ENCODE measurements around the gene TCF7L1. TPM values are rescaled to one million over a fixed set of nuclear protein-coding genes. Genes with fewer than 3 reads are reported as not detected.

Gene TCF7L1
- total RNA-seq, 1 donor from 2014 or later = 30.8 TPM

GRCh38 chr2:85347599-85347998 is 214.4 kb downstream of the TCF7L1 start:
- H3K4me2 ChIP-seq (ENCODE audit: low read length) = no peak overlapping the region
- Mint-ChIP-seq H3K9me3 (ENCODE audit: unreplicated experiment) (no peaks in the 10 kb centered on the region), H3K4me3 (ENCODE audit: unreplicated experiment) (no peak overlapping the region), H3K36me3 (ENCODE audit: low read depth, unreplicated experiment) (peaks cover 33% of the 10 kb centered on the region), H3K27me3 (ENCODE audit: low read depth, unreplicated experiment) (no peaks in the 10 kb centered on the region), H3K27ac (ENCODE audit: unreplicated experiment) (no peak overlapping the region), H3K4me1 (ENCODE audit: low read depth, unreplicated experiment) (no peaks in the 10 kb centered on the region)
- FAIRE-seq (no peak), DNase-seq (ENCODE audit: low read depth) (no peak)
- H3K27ac ChIP-seq (ENCODE audit: low read depth, low read length) = no peak overlapping the region
- H4K20me1 ChIP-seq (ENCODE audit: insufficient read depth, low read length) = peaks cover 15% of the 10 kb centered on the region
- H3K9me3 ChIP-seq (ENCODE audit: insufficient read depth, low read depth, low read length) = no peaks in the 10 kb centered on the region
- peaks cover 19% of the 10 kb centered on the region for H3K36me3 ChIP-seq (ENCODE audit: insufficient read depth, low read length)
- no peaks in the 10 kb centered on the region for H3K27me3 ChIP-seq (ENCODE audit: insufficient read depth, low read length)
- H2AFZ ChIP-seq (ENCODE audit: low read depth, low read length) = no peak overlapping the region
- no peaks in the 10 kb centered on the region for H3K4me1 ChIP-seq (ENCODE audit: insufficient read depth, low read length)
- H3K9ac ChIP-seq (ENCODE audit: low read length) = no peak overlapping the region
- TF ChIP-seq, protein P1, sequence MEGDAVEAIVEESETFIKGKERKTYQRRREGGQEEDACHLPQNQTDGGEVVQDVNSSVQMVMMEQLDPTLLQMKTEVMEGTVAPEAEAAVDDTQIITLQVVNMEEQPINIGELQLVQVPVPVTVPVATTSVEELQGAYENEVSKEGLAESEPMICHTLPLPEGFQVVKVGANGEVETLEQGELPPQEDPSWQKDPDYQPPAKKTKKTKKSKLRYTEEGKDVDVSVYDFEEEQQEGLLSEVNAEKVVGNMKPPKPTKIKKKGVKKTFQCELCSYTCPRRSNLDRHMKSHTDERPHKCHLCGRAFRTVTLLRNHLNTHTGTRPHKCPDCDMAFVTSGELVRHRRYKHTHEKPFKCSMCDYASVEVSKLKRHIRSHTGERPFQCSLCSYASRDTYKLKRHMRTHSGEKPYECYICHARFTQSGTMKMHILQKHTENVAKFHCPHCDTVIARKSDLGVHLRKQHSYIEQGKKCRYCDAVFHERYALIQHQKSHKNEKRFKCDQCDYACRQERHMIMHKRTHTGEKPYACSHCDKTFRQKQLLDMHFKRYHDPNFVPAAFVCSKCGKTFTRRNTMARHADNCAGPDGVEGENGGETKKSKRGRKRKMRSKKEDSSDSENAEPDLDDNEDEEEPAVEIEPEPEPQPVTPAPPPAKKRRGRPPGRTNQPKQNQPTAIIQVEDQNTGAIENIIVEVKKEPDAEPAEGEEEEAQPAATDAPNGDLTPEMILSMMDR (IDR thresholded peaks at IDR 0.05; ENCODE audit: insufficient read depth, low read depth, low read length) = no peak
- H3K79me2 ChIP-seq (ENCODE audit: insufficient read depth, low read length) = peaks cover 2% of the 10 kb centered on the region
- H3K4me3 ChIP-seq (ENCODE audit: insufficient read depth, low read depth, low read length) = no peak overlapping the region

- no peaks in the 10 kb centered on the region for H3K27me3 ChIP-seq (ENCODE audit: insufficient read depth, low read length)
- Mint-ChIP-seq H3K36me3 (ENCODE audit: low read depth, unreplicated experiment) (peaks cover 21% of the 10 kb centered on the region), H3K4me1 (ENCODE audit: low read depth, unreplicated experiment) (peaks cover 11% of the 10 kb centered on the region), H3K4me3 (ENCODE audit: unreplicated experiment) (peak overlapping the region; percentile 99), H3K27ac (ENCODE audit: unreplicated experiment) (peak overlapping the region; percentile 77), H3K9me3 (ENCODE audit: unreplicated experiment) (no peaks in the 10 kb centered on the region), H3K27me3 (ENCODE audit: low read depth, unreplicated experiment) (no peaks in the 10 kb centered on the region)
- peak overlapping the region; percentile 98 for H3K4me2 ChIP-seq (ENCODE audit: low read length)
- peaks cover 37% of the 10 kb centered on the region for H3K79me2 ChIP-seq (ENCODE audit: insufficient read depth, low read length)
- H3K4me3 ChIP-seq (ENCODE audit: insufficient read depth, low read depth, low read length) = peak overlapping the region; percentile 97
- H3K27ac ChIP-seq (ENCODE audit: low read depth, low read length) = peak overlapping the region; percentile 49
- H3K36me3 ChIP-seq (ENCODE audit: insufficient read depth, low read length) = peaks cover 9% of the 10 kb centered on the region
- TF ChIP-seq, protein P1 (IDR thresholded peaks at IDR 0.05; ENCODE audit: insufficient read depth, low read depth, low read length) = no peak
- no peaks in the 10 kb centered on the region for H3K9me3 ChIP-seq (ENCODE audit: insufficient read depth, low read depth, low read length)
- peak overlapping the region; percentile 97 for H3K9ac ChIP-seq (ENCODE audit: low read length)
- H2AFZ ChIP-seq (ENCODE audit: low read depth, low read length) = peak overlapping the region; percentile 69
- FAIRE-seq (no peak), DNase-seq (ENCODE audit: low read depth) (peak; percentile 7)
- peaks cover 16% of the 10 kb centered on the region for H4K20me1 ChIP-seq (ENCODE audit: insufficient read depth, low read length)
- H3K4me1 ChIP-seq (ENCODE audit: insufficient read depth, low read length) = peaks cover 9% of the 10 kb centered on the region
Observed at GRCh38 chr2:85353876-85354285, 220.7 kb downstream of the TCF7L1 start.

GRCh38 chr2:85354286-85355072 is 221.3 kb downstream of the TCF7L1 start, which contains the start of the genes ELMOD3 and RETSAT:
TSS of gene ELMOD3 (plus strand) at chr2:85354769. CDS start at chr2:85357199, 2,430 bp downstream.
TSS of gene RETSAT (minus strand) at chr2:85354528. CDS start at chr2:85354507, 21 bp downstream.
- peaks cover 9% of the 10 kb centered on the region for H3K4me1 ChIP-seq (ENCODE audit: insufficient read depth, low read length)
- H3K4me3 ChIP-seq (ENCODE audit: insufficient read depth, low read depth, low read length) = peak within 1 kb of the TSS; percentile 97
- no peaks in the 10 kb centered on the region for H3K9me3 Mint-ChIP-seq (ENCODE audit: unreplicated experiment)
- no peaks in the 10 kb centered on the region for H3K27me3 ChIP-seq (ENCODE audit: insufficient read depth, low read length)
- H4K20me1 ChIP-seq (ENCODE audit: insufficient read depth, low read length) = peaks cover 16% of the 10 kb centered on the region
- H3K9me3 ChIP-seq (ENCODE audit: insufficient read depth, low read depth, low read length) = no peaks in the 10 kb centered on the region
- peak within 1 kb of the TSS; percentile 99 for H3K4me3 Mint-ChIP-seq (ENCODE audit: unreplicated experiment)
- H3K36me3 ChIP-seq (ENCODE audit: insufficient read depth, low read length) = peaks cover 7% of the 10 kb centered on the region
- peaks cover 21% of the 10 kb centered on the region for H3K36me3 Mint-ChIP-seq (ENCODE audit: low read depth, unreplicated experiment)
- peak within 1 kb of the TSS; percentile 97 for H3K9ac ChIP-seq (ENCODE audit: low read length)
- H3K27ac Mint-ChIP-seq (ENCODE audit: unreplicated experiment) = peak within 1 kb of the TSS; percentile 95
- H3K27ac ChIP-seq (ENCODE audit: low read depth, low read length) = peak within 1 kb of the TSS; percentile 72
- TF ChIP-seq, protein P1 (IDR thresholded peaks at IDR 0.05; ENCODE audit: insufficient read depth, low read depth, low read length) = no peak
- no peak for TF ChIP-seq EZH2 (IDR thresholded peaks at IDR 0.05; ENCODE audit: insufficient read depth, low read length)
- H3K27me3 Mint-ChIP-seq (ENCODE audit: low read depth, unreplicated experiment) = no peaks in the 10 kb centered on the region
- peak within 1 kb of the TSS; percentile 98 for H3K4me2 ChIP-seq (ENCODE audit: low read length)
- peak within 1 kb of the TSS; percentile 99 for H2AFZ ChIP-seq (ENCODE audit: low read depth, low read length)
- FAIRE-seq (peak; percentile 34), DNase-seq (ENCODE audit: low read depth) (peak; percentile 99)
- peaks cover 11% of the 10 kb centered on the region for H3K4me1 Mint-ChIP-seq (ENCODE audit: low read depth, unreplicated experiment)
- H3K79me2 ChIP-seq (ENCODE audit: insufficient read depth, low read length) = peaks cover 37% of the 10 kb centered on the region

Measured in astrocyte (in vitro differentiated cells and primary cell).